IMR-90 (cell line): ENCODE data around the gene USP33. TPM values are rescaled to one million over a fixed set of nuclear protein-coding genes. Genes with fewer than 3 reads are reported as not detected.

Source experiments
- ATAC-seq: fragments of 200-7000 bp; cut with Tn5 transposase; 2 replicates; pipeline ENCODE4 v1.9.1; 2020; ENCODE audit warnings: low read depth, mild to moderate bottlenecking, moderate library complexity
- BruUV-seq: library from RNA; stranded (reverse); fragments of 400-500 nt; replicated peaks from 2 replicates; lab custom pipeline; 2021; lab: Mats Ljungman, UMichigan
- CTCF ChIA-PET: fragments of 300-600 bp; formaldehyde crosslinking; extraction: SDS; loops from one replicate; lab custom pipeline; 2021; ENCODE audit warnings: antibody characterized with exemption; lab: Yijun Ruan, JAX
- POLR2A ChIA-PET: fragments of 300-600 bp; sonication (Branson Sonifier 250); formaldehyde crosslinking; loops from one replicate; lab custom pipeline; 2022; ENCODE audit warnings: antibody characterized with exemption; ENCODE audit not compliant: unreplicated experiment; lab: Charles Lee
- DNase-seq: peaks from one replicate; pipeline ENCODE4 v3.0.0; 2013
- H2AFZ ChIP-seq: replicated peaks from 2 replicates; pipeline ENCODE3; 2013; ENCODE audit warnings: low read length, mild to moderate bottlenecking; ENCODE audit not compliant: poor library complexity
- H2AK5ac ChIP-seq: 2 replicates; pipeline ENCODE4 v1.6.1; 2013; ENCODE audit warnings: low read depth, low read length, inconsistent platforms
- H2AK9ac ChIP-seq: replicated peaks from 2 replicates; pipeline ENCODE3; 2013; ENCODE audit warnings: mild to moderate bottlenecking, low read depth, low read length, moderate library complexity; ENCODE audit not compliant: poor library complexity
- H2BK120ac ChIP-seq: 2 replicates; pipeline ENCODE4 v1.6.1; 2013; ENCODE audit warnings: low read depth, low read length, inconsistent platforms
- H2BK15ac ChIP-seq: 3 replicates; pipeline ENCODE4 v1.6.1; 2013; ENCODE audit warnings: low read depth, low read length, inconsistent platforms
- H2BK20ac ChIP-seq: 2 replicates; pipeline ENCODE4 v1.6.1; 2013; ENCODE audit warnings: low read depth, mild to moderate bottlenecking, inconsistent platforms, low read length, moderate library complexity
- H2BK5ac ChIP-seq: 2 replicates; pipeline ENCODE4 v1.6.1; 2013; ENCODE audit warnings: mild to moderate bottlenecking, low read depth, low read length, inconsistent platforms; ENCODE audit not compliant: poor library complexity, severe bottlenecking
- H3K14ac ChIP-seq: replicated peaks from 2 replicates; pipeline ENCODE4 v1.6.1; 2013; ENCODE audit warnings: low read depth, low read length, inconsistent platforms
- H3K18ac ChIP-seq: 2 replicates; pipeline ENCODE4 v1.6.1; 2013; ENCODE audit warnings: low read depth, low read length, control low read depth
- H3K23ac ChIP-seq: 2 replicates; pipeline ENCODE4 v1.6.1; 2013; ENCODE audit warnings: low read depth, low read length, inconsistent platforms
- H3K27ac ChIP-seq: 2 replicates; pipeline ENCODE4 v1.5.1; 2013; ENCODE audit warnings: mild to moderate bottlenecking, control low read depth, low read length; ENCODE audit not compliant: insufficient read depth
- H3K27me3 ChIP-seq: 2 replicates; pipeline ENCODE4 v1.6.1; 2013; ENCODE audit warnings: low read length; ENCODE audit not compliant: control insufficient read depth, insufficient read depth
- H3K36me3 ChIP-seq: 2 replicates; pipeline ENCODE4 v1.6.1; 2013; ENCODE audit warnings: low read length, mixed read lengths; ENCODE audit not compliant: control insufficient read depth, insufficient read depth
- H3K4ac ChIP-seq: 2 replicates; pipeline ENCODE4 v1.6.1; 2013; ENCODE audit warnings: low read depth, low read length, inconsistent platforms
- H3K4me1 ChIP-seq: 2 replicates; pipeline ENCODE4 v1.6.1; 2013; ENCODE audit warnings: low read length, mixed read lengths; ENCODE audit not compliant: control insufficient read depth, insufficient read depth
- H3K4me2 ChIP-seq: 2 replicates; pipeline ENCODE4 v1.6.1; 2013; ENCODE audit warnings: low read depth, mild to moderate bottlenecking, control low read depth, low read length, moderate library complexity
- H3K4me3 ChIP-seq: 2 replicates; pipeline ENCODE4 v1.5.1; 2013; ENCODE audit warnings: low read depth, mild to moderate bottlenecking, control low read depth, low read length, moderate library complexity; ENCODE audit not compliant: insufficient read depth
- H3K56ac ChIP-seq: 2 replicates; pipeline ENCODE4 v1.6.1; 2013; ENCODE audit warnings: low read length, inconsistent platforms; ENCODE audit not compliant: insufficient read depth; ENCODE audit errors: extremely low read depth
- H3K79me1 ChIP-seq, 2 experiments: 2 replicates each; pipeline ENCODE4 v1.6.1; 2013; ENCODE audit warnings: low read length in 2 of 2, inconsistent platforms in 1 of 2, low read depth in 1 of 2
- H3K9ac ChIP-seq: 2 replicates; pipeline ENCODE4 v1.6.1; 2013; ENCODE audit warnings: low read depth, low read length, control low read depth
- H3K9me1 ChIP-seq: 2 replicates; pipeline ENCODE4 v1.6.1; 2013; ENCODE audit warnings: low read length, inconsistent platforms; ENCODE audit not compliant: insufficient read depth
- H3K9me3 ChIP-seq: 2 replicates; pipeline ENCODE4 v1.6.1; 2013; ENCODE audit warnings: low read length; ENCODE audit not compliant: control insufficient read depth, insufficient read depth
- H4K20me1 ChIP-seq: 2 replicates; pipeline ENCODE4 v1.6.1; 2013; ENCODE audit warnings: low read length, inconsistent platforms; ENCODE audit not compliant: insufficient read depth
- H4K5ac ChIP-seq: 2 replicates; pipeline ENCODE4 v1.6.1; 2013; ENCODE audit warnings: mild to moderate bottlenecking, low read depth, low read length, control low read depth
- H4K8ac ChIP-seq, 2 experiments: 2 replicates each; pipeline ENCODE4 v1.6.1; 2013; ENCODE audit warnings: low read depth in 2 of 2, low read length in 2 of 2, control low read depth in 1 of 2, inconsistent platforms in 1 of 2
- H4K91ac ChIP-seq: 2 replicates; pipeline ENCODE4 v1.6.1; 2013; ENCODE audit warnings: low read depth, low read length, inconsistent platforms; ENCODE audit not compliant: insufficient read depth
- CEBPB ChIP-seq: IDR thresholded peaks from 2 replicates; pipeline ENCODE4 v1.6.1; 2012; ENCODE audit warnings: low read depth, low read length, improper control_type of control experiment
- MAFK ChIP-seq: IDR thresholded peaks from 2 replicates; pipeline ENCODE4 v1.6.1; 2012; ENCODE audit warnings: low read depth, low read length, improper control_type of control experiment
- MAZ ChIP-seq: IDR thresholded peaks from 2 replicates; pipeline ENCODE4 v1.6.1; 2012; ENCODE audit warnings: low read depth, mild to moderate bottlenecking, low read length, improper control_type of control experiment, moderate library complexity, borderline replicate concordance
- RAD21 ChIP-seq: IDR thresholded peaks from 2 replicates; pipeline ENCODE4 v1.6.1; 2012; ENCODE audit warnings: low read length, improper control_type of control experiment
- RFX5 ChIP-seq: IDR thresholded peaks from 2 replicates; pipeline ENCODE4 v1.8.0; 2012; ENCODE audit warnings: low read depth, mild to moderate bottlenecking, low read length, moderate library complexity
- WGBS, 2 experiments: methylation state at CpG; one replicate each; pipeline versions ENCODE4 v1.1.5 to v1.1.7; 2013; ENCODE audit warnings: missing lambda C conversion rate in 2 of 2; ENCODE audit not compliant: insufficient read length in 1 of 2; ENCODE audit errors: extremely low coverage in 2 of 2; 5-methylcytosine and 5-hydroxymethylcytosine counted together
- dilution Hi-C: fragments of 300-500 bp; cut with HindIII; formaldehyde crosslinking; loops from one replicate; pipeline ENCODE4 v1.14.3; 2018; ENCODE audit warnings: low sequenced_read_pairs; ENCODE audit not compliant: unreplicated experiment
- in situ Hi-C: fragments of 300-500 bp; cut with MboI; formaldehyde crosslinking; loops from 3 replicates; pipeline ENCODE4 v1.14.3; 2019; ENCODE audit warnings: low sequenced_read_pairs, inconsistent platforms, mixed read lengths
- intact Hi-C: fragments of 100-400 bp; cut with micrococcal nuclease; formaldehyde crosslinking; loops from 2 replicates; pipeline ENCODE4 v1.10.0; 2022
- polyA plus RNA-seq, 3 experiments: library from polyadenylated mRNA; depleted of rRNA; stranded (reverse); fragments of >200 nt; gene quantifications; 2 replicates each; pipeline ENCODE4 v1.2.3, GENCODE V29; 2012; ENCODE audit warnings: low replicate concordance in 1 of 3
- total RNA-seq: library from RNA; depleted of rRNA; stranded (reverse); fragments of >200 nt; gene quantifications from 2 replicates; pipeline ENCODE4 v1.2.3, GENCODE V29; 2012
- TF ChIP-seq, protein P1 (sequence below): conservative IDR thresholded peaks from 2 replicates; pipeline ENCODE4 v1.5.1; 2012; ENCODE audit warnings: mild to moderate bottlenecking, low read depth, low read length, improper control_type of control experiment

Gene USP33
- total and polyA plus RNA-seq, 2 of the 4 experiments (the other 2 are of a cell fraction) = 33.7 to 64.5 TPM

GRCh38 chr1:77661696-77662095, 98.0 kb downstream of the USP33 start:
- Histone ChIP-seq H3K9ac (no peak overlapping the region), H2BK120ac (no peak overlapping the region), H3K9me3 (no peaks in the 10 kb centered on the region), H3K27ac (no peak overlapping the region), H2AK9ac (no peak overlapping the region), H3K4me3 (no peak overlapping the region), H3K4me2 (no peak overlapping the region), H4K5ac (no peak overlapping the region), H3K9me1 (no peaks in the 10 kb centered on the region), H3K56ac (no peak overlapping the region), H3K79me1 (peaks cover 15 to 67% of the 10 kb centered on the region in 2 experiments), H4K91ac (no peak overlapping the region), H3K18ac (no peak overlapping the region), H4K8ac (no peak overlapping the region), H2BK20ac (no peak overlapping the region), H3K14ac (no peak overlapping the region), H3K4me1 (peaks cover 4% of the 10 kb centered on the region; the same call in 1 of the 2 replicates), H2AK5ac (no peak overlapping the region), H3K4ac (no peak overlapping the region), H4K20me1 (peaks cover 41% of the 10 kb centered on the region), H2BK15ac (no peak overlapping the region), H2AFZ (no peak overlapping the region), H3K27me3 (no peaks in the 10 kb centered on the region), H3K23ac (no peak overlapping the region), H2BK5ac (no peak overlapping the region), H3K36me3 (0 out of 2 replicates have a peak, but pooled peaks cover 2% of the 10 kb centered on the region)
- dilution Hi-C loops (no loop called here), intact Hi-C loops (no loop called here), in situ Hi-C loops (no loop called here)
- POLR2A ChIA-PET = no interaction called here
- no TSS peak for BruUV-seq
- DNase-seq (no peak), ATAC-seq (no peak)
- WGBS, 2 experiments = no CpG with 5 or more reads among the region's 4 CpGs
- CTCF ChIA-PET = no interaction called here
- TF ChIP-seq MAFK (no peak), RFX5 (no peak), RAD21 (no peak), CEBPB (no peak), MAZ (no peak)
- TF ChIP-seq, protein P1, sequence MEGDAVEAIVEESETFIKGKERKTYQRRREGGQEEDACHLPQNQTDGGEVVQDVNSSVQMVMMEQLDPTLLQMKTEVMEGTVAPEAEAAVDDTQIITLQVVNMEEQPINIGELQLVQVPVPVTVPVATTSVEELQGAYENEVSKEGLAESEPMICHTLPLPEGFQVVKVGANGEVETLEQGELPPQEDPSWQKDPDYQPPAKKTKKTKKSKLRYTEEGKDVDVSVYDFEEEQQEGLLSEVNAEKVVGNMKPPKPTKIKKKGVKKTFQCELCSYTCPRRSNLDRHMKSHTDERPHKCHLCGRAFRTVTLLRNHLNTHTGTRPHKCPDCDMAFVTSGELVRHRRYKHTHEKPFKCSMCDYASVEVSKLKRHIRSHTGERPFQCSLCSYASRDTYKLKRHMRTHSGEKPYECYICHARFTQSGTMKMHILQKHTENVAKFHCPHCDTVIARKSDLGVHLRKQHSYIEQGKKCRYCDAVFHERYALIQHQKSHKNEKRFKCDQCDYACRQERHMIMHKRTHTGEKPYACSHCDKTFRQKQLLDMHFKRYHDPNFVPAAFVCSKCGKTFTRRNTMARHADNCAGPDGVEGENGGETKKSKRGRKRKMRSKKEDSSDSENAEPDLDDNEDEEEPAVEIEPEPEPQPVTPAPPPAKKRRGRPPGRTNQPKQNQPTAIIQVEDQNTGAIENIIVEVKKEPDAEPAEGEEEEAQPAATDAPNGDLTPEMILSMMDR = no peak
